GM12874 (cell line): ENCODE data around the gene RHOJ.

ENCODE experiments used
- TF ChIP-seq, protein P1 (sequence below): IDR thresholded peaks from 2 replicates; pipeline ENCODE4 v1.5.1; 2011; ENCODE audit warnings: low read depth, mild to moderate bottlenecking, control low read depth, low read length, moderate library complexity; ENCODE audit not compliant: insufficient read depth

The RHOJ gene

DNA sequence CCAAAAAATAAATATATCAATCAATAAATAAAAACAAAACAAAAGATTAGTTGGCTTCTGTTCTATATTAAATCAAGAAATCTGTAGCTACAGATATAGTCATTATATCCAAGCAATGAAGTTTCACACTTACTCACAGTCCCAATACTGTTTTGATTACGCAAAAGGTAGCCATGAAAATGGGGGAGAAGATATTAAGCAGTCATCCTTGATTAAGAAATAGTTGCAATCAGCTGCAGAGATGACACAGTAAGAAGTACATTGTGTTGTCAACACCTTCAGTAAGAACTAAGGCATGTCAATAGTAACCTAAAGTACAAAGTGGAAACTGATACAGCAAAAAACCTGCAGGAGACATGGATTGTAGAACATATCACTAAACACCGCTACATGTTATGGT is 11.0 kb upstream of the RHOJ start:
- TF ChIP-seq, protein P1, sequence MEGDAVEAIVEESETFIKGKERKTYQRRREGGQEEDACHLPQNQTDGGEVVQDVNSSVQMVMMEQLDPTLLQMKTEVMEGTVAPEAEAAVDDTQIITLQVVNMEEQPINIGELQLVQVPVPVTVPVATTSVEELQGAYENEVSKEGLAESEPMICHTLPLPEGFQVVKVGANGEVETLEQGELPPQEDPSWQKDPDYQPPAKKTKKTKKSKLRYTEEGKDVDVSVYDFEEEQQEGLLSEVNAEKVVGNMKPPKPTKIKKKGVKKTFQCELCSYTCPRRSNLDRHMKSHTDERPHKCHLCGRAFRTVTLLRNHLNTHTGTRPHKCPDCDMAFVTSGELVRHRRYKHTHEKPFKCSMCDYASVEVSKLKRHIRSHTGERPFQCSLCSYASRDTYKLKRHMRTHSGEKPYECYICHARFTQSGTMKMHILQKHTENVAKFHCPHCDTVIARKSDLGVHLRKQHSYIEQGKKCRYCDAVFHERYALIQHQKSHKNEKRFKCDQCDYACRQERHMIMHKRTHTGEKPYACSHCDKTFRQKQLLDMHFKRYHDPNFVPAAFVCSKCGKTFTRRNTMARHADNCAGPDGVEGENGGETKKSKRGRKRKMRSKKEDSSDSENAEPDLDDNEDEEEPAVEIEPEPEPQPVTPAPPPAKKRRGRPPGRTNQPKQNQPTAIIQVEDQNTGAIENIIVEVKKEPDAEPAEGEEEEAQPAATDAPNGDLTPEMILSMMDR = no peak

DNA sequence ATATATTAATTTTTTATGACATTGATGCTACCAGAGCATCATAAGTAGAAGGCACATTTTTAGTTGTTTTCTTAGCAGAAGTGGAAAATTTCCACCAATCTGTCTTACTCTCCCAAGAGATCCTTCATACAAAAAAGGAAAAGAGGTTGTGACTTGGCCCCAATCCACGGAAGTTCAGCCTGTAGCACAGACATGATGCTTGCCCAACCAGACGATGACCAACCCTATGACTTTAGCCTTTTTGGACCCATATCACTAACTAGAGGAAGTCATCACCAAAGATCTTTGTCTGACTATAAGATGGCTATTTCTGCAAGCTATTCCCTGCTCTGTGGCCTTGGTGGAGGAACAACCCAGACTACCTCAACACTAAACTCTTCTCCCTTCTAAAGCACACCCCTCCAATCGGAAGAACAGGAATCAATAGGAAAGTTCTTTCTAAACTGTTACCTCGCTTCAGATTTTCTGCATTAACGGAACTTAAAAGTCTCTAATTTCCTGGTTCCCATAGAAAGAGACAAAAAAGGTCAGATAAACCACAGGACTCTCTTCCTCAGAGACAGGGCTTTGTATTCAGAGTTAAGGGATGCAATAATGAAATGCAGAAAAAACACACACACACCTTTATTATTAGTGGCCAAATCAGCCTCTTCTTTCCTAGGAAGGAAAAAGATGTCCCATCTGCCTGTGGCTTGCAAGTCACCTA is 4.1 kb upstream of the RHOJ start:
- TF ChIP-seq, protein P1 = no peak

DNA sequence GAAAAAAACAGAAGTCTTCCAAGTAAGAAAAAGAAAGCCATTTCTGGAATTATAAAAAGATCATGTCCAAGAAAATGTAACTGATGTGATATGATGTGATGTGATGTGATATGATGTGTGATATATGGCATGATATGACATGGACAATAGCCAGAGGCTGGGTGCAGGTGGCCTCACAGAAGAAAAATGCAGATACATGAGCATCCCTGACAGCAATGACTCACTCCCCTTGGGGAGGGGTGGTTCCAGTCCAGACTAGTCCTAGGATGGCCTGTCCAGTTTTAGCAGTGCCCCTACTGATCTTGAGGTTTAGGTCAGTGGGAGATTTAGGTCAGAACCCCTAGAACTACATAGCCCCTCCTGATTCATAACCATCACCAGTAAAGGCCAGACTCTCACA is 3.5 kb upstream of the RHOJ start:
- TF ChIP-seq, protein P1 = no peak

DNA sequence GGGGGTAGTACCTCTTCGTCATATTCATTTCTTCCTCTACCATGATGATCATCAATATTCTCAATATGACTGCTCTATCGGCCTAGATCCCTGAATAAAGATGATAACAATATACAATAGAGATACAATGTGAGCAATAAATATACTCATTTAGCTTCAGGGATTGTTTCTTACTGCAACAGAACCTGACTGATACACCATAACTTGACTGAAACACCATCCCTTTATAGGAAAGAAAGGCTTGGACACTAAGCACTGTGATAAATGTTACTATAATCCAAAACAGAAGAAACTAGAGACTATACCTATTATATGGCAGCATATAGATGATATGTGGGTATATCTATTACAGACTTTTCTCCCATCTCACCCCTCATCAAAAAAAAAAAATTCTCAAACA is 1.2 kb upstream of the RHOJ start:
- TF ChIP-seq, protein P1 = no peak

DNA sequence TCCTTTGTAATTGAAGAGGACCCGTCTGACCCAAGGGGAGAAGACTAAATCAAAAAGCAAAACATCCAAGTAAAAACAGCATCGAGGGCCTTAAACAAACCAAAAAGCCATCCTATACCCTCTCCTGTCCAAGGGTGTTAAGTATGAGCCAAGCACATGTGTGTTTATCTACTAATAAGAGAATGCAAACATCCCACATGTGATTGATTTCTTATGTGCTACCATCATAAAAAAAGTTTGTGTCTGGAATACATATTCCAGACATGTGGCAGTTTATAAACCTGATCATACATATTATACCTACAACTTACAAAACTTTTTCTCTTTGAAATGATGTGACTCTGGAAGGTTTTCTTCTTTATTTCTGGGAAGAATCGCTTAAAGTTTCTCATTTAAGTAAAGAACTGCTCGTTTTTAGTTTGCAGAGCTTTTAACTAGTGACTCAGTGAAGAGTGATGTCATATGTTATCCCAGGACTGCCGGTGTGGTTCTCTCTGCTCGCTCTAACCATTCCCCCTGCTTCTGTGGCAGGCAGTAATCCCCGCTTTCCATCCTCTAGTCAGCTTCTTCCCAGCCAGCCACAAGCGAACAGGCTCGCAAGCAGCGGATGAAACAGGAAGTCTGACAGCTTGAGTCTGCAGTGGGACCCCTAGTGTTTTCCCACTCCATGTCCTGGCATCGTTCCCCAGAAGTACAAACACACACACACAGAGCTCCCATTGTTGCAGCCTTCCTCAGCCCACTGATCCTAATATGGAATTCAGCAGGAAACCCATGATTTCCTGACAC is 431 bp upstream of the RHOJ start:
- TF ChIP-seq, protein P1 = no peak

DNA sequence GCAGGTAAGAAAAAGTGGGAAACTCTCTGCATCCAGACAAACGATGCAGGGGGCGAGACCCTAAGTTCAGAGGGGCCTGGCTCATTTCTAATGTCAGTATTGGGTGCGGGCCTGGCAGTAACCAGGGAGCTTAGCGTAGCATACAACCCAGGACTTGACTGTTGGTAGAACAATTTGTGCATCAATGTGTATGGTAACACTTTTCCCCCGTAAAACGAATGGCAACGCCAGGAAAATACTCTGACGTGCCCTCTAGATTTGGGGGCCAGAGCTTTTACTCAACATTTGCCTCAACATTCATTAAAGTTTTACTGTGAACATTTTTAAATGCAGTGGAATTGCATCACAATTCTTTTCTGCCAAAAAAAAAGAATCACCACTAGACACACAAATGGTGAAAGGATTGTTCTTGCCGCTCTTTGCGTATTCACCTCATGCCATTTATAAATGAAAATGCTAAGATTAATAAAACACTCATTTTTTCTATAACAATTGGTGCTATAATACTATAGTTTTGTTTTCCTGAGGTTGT is 867 bp downstream of the RHOJ start:
- TF ChIP-seq, protein P1 = no peak

DNA sequence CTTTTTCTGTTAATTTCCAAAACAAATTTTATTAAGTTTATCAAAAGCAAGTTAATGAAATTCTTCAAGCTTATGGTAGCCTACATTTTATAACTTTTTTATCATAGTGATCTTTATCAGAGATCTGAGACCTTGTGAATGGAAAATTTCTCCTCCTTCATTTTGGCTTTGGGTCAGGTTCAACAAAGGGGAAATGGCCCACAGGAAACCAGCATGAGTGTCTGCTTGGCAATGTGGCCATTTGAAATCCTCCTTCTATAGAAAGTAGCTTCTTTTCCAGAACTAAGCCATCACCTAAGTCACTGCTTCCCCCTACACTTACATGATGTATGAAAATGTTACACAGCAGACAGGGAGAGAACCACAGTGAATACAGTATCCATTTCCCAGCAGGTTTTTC is 1.6 kb downstream of the RHOJ start:
- TF ChIP-seq, protein P1 = no peak
